PC-3 (cell line): Measurements from ENCODE around the gene SLC17A8.

ENCODE experiments used
- EZH2 ChIP-seq: fragments of 300-600 bp; sonication (generic); IDR thresholded peaks from one replicate; pipeline ENCODE4 v1.6.1; 2017; ENCODE audit warnings: antibody characterized with exemption, mild to moderate bottlenecking, low read length; ENCODE audit not compliant: unreplicated experiment
- TF ChIP-seq, protein P1 (sequence below): fragments of 300-600 bp; sonication (generic); conservative IDR thresholded peaks from 2 replicates; pipeline ENCODE4 v1.5.1; 2017; ENCODE audit warnings: antibody characterized with exemption, low read depth, mild to moderate bottlenecking, low read length

DNA sequence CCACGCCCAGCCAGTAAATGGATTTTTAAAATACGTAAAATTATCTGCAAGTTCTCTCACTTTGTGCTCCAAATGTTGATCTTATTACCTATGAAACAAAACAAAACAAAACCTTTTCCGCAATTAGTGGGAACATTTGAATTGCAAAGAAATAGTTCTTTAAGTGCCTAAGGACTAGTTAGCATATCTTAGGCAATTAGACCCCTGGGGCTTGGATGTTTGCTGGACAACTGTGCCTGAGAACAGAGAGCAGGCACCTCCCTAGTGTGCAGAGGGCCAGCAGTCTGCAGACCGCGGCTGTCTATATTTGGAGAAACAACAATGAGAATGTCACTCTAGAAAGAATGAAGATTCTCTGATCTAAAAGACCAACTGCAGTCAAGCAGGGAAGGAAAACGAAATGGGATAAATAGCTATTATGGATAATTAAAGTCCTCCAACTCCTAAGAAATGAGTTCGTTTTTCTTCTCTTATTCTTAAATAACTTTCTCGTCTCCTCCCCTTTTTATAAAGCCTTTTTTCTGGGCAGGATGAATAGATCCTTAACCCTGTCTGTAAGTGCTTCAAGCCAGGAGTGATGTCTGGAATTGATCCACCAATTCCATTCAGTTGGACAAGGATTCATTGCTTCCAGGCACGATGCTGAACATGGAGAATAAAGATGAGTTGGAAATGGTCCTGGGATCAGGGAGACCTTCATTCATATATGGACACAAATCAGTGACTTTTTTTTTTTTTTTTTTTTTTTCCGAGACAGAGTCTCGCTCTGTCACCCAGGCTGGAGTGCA lies 16.2 kb downstream of the SLC17A8 start:
- TF ChIP-seq, protein P1, sequence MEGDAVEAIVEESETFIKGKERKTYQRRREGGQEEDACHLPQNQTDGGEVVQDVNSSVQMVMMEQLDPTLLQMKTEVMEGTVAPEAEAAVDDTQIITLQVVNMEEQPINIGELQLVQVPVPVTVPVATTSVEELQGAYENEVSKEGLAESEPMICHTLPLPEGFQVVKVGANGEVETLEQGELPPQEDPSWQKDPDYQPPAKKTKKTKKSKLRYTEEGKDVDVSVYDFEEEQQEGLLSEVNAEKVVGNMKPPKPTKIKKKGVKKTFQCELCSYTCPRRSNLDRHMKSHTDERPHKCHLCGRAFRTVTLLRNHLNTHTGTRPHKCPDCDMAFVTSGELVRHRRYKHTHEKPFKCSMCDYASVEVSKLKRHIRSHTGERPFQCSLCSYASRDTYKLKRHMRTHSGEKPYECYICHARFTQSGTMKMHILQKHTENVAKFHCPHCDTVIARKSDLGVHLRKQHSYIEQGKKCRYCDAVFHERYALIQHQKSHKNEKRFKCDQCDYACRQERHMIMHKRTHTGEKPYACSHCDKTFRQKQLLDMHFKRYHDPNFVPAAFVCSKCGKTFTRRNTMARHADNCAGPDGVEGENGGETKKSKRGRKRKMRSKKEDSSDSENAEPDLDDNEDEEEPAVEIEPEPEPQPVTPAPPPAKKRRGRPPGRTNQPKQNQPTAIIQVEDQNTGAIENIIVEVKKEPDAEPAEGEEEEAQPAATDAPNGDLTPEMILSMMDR, result no peak
- TF ChIP-seq EZH2, result no peak
